Measurements from ENCODE around the gene CYTH3. TPM values are rescaled to one million over a fixed set of nuclear protein-coding genes. Genes with fewer than 3 reads are reported as not detected.

CYTH3 gene
- total and polyA plus RNA-seq, 9 of the 15 experiments (the other 6 are each of a cell fraction or from before 2014, with no cell fraction given), result 0.25 to 15.2 (median 11.4) TPM

DNA sequence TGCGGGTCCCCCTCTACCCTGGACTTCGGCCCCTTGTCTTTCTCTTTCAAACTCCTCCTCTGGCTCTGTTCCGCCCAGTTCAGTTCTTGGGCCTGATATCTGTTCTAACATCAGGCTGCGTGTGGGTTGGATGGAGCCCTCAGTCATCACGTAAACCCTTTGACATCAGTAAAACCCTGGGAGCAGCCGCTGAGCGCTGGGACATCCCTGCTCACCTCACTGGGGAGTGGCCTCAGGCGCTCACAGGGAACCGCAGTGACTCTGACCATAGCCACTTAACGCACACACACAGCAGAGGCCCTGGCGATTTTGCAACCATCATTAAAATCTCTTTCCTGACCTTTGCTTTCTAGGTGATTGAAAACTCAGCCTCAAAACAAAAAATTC is 113.3 kb downstream of the CYTH3 start:
- DNase-seq (ENCODE audit: extremely low read depth in 1 of 4, low spot score in 3 of 4) (no peak), FAIRE-seq (no peak), ATAC-seq (no peak; the same call in 2 of the 3 replicates)
- TF ChIP-seq NONO (IDR thresholded peaks at IDR 0.05; ENCODE audit: low read depth in 2 of 2, low read length in 1 of 2) (no peak), PHB2 (IDR thresholded peaks at IDR 0.05; ENCODE audit: low read depth) (no peak), ZNF143 (CRISPR knock-in tag; IDR thresholded peaks at IDR 0.05) (no peak)
- TF ChIP-seq, protein P1, sequence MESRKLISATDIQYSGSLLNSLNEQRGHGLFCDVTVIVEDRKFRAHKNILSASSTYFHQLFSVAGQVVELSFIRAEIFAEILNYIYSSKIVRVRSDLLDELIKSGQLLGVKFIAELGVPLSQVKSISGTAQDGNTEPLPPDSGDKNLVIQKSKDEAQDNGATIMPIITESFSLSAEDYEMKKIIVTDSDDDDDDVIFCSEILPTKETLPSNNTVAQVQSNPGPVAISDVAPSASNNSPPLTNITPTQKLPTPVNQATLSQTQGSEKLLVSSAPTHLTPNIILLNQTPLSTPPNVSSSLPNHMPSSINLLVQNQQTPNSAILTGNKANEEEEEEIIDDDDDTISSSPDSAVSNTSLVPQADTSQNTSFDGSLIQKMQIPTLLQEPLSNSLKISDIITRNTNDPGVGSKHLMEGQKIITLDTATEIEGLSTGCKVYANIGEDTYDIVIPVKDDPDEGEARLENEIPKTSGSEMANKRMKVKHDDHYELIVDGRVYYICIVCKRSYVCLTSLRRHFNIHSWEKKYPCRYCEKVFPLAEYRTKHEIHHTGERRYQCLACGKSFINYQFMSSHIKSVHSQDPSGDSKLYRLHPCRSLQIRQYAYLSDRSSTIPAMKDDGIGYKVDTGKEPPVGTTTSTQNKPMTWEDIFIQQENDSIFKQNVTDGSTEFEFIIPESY (CRISPR knock-in tag; IDR thresholded peaks at IDR 0.05), result peak; percentile 81
- Histone ChIP-seq H3K9ac (ENCODE audit: insufficient read depth in 1 of 2, low read depth in 2 of 2, low read length in 2 of 2) (peak overlapping the region in 1 of 2 experiments; percentile 33; a peak in 1 of 4 replicates), H3K4me3 (no peak overlapping the region), H3K4me2 (ENCODE audit: insufficient read depth, low read length) (no peak overlapping the region), H4K20me1 (replicated peaks; ENCODE audit: control insufficient read depth, insufficient read depth, low read length) (0 out of 2 replicates have a peak, but pooled peaks cover 8% of the 10 kb centered on the region), H3K27me3 (ENCODE audit: control insufficient read depth in 2 of 2, insufficient read depth in 2 of 2, low read length in 2 of 2) (no peaks in the 10 kb centered on the region), H3K36me3 (ENCODE audit: control insufficient read depth, insufficient read depth, low read length) (peaks cover 90% of the 10 kb centered on the region), H3K4me1 (replicated peaks in 1 of 2; ENCODE audit: control insufficient read depth in 2 of 2, insufficient read depth in 2 of 2, low read length in 2 of 2) (0 out of 5 replicates have a peak, but pooled peaks cover 0 to 3% of the 10 kb centered on the region in 2 experiments), H3K79me2 (ENCODE audit: control insufficient read depth, insufficient read depth, low read length) (no peaks in the 10 kb centered on the region), H3K9me1 (ENCODE audit: control insufficient read depth, insufficient read depth, low read length) (no peaks in the 10 kb centered on the region), H2AFZ (ENCODE audit: low read depth, low read length) (no peak overlapping the region), H3K27ac (ENCODE audit: extremely low read depth, low read depth, low read length) (no peak overlapping the region), H3K9me3 (replicated peaks; ENCODE audit: control insufficient read depth, insufficient read depth, low read depth, low read length) (no peaks in the 10 kb centered on the region)
- CTCF ChIA-PET (ENCODE audit: low intra/inter-chr PET ratio), result no interaction called here
- intact Hi-C loops (cut with micrococcal nuclease), result no loop called here
- POLR2A ChIA-PET, result interaction anchor here (1.0 kb wide), 1 partner anchor 12 kb away, joined by 3 read pairs; no protein-coding TSS in a partner anchor
- in situ Hi-C loops (cut with MboI), result no loop called here
- 79% methylated on average over 11 of the region's 11 CpGs for WGBS (ENCODE audit: insufficient coverage, low coverage, missing lambda C conversion rate)
- no TSS peak for BruUV-seq (replicated peaks)

All from K562 (cell line).